ENCODE results near the gene ZFP57. TPM values are rescaled to one million over a fixed set of nuclear protein-coding genes. Genes with fewer than 3 reads are reported as not detected.

The ZFP57 gene
- total RNA-seq, 1 donor from 2014 or later = 1.6 TPM

DNA sequence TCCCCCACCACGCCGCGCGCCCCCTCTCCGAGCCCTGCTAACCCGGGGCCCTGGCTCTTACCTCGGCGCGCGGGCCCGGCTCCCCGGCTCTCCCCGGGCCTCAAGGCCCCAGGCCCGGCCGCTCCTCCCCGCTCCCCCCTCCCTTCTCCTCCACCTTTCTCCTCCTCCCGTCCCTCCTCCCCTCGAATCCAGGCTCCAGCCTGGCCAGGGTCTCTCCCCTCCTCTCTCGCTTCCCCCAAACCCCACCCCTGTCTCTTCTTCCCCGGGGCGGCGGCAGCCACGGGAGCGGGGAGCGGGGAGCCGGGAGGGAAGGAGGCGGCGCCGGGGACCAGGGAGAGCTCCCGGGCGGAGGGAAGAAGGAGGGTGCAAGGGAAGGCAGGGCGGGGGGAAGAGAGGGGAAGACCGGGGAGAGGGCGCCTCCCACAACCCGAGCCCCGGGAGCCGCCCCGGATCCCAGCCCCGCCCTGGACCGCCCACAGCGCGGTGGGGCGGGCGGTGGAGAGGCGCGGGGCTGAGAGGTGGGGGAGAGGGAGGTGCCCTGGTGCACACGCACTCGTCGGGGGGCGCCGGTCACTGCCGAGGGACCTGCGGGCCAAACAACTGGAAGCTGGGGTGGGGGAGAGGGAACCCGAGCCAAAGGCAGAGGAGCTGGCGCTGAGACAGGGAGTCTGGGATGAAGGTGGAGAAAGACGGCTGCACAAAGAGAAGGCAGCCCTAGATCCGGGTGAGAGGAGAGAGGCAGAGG, 48.0 kb downstream of the ZFP57 start, which contains the start of gene GABBR1:
Gene GABBR1, minus strand, starts transcription at position 395 of the 745 bp plus-strand sequence. CDS start 798 bp downstream, outside the sequence.
- Histone ChIP-seq H3K4me3 (ENCODE audit: low read depth, low read length) (peak within 1 kb of the TSS; percentile 69), H3K27me3 (ENCODE audit: control insufficient read depth, insufficient read depth, low read length) (no peaks in the 10 kb centered on the region), H3K36me3 (ENCODE audit: control insufficient read depth, insufficient read depth, low read length) (no peaks in the 10 kb centered on the region)
- FAIRE-seq (no peak), DNase-seq (ENCODE audit: low read depth) (peak; percentile 69)
- TF ChIP-seq, protein P1, sequence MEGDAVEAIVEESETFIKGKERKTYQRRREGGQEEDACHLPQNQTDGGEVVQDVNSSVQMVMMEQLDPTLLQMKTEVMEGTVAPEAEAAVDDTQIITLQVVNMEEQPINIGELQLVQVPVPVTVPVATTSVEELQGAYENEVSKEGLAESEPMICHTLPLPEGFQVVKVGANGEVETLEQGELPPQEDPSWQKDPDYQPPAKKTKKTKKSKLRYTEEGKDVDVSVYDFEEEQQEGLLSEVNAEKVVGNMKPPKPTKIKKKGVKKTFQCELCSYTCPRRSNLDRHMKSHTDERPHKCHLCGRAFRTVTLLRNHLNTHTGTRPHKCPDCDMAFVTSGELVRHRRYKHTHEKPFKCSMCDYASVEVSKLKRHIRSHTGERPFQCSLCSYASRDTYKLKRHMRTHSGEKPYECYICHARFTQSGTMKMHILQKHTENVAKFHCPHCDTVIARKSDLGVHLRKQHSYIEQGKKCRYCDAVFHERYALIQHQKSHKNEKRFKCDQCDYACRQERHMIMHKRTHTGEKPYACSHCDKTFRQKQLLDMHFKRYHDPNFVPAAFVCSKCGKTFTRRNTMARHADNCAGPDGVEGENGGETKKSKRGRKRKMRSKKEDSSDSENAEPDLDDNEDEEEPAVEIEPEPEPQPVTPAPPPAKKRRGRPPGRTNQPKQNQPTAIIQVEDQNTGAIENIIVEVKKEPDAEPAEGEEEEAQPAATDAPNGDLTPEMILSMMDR (IDR thresholded peaks at IDR 0.05; ENCODE audit: insufficient read depth, low read length, severe bottlenecking) = no peak

DNA sequence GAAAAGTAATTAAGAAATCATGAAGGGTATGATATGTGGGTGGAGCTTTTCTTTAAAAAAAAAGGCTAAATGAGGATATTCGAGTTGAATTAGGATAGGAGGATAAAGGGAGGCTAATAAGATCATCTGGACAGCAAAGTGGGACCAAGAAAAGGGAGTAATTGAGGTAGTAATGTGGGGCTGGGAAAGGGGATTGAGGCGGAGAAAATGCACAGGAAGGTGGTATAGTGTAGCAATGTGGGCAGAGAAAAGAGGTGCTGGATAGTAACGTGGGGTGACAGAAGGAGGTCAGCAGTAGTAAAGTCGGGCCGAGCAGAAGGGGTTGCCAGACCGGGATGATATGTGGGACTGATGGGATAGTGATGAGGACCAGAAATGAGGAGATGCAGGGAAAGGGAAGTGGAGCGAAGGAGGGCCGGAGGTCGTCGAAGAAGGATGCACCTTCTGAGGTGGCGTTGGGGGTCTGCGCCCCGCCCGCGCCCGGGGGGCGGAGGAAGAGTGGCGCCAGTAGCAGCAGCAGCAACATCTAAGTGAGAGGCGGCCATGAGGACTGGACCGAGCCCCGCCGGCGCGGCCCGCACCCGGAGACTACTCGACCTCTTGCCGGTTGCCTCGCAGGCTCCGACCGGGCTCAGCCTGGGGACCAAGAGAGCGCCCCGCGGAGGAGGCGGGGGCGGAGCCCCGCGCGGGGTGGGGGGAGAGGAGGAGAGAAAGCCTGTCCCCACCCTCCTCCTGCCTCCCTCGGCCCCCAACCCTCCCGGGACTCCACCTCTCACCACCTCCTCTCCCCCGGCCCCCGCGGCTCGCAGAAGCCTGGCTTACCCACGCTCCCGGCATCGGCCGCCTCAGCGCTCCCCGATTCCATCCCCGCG, 48.9 kb downstream of the ZFP57 start:
- no peaks in the 10 kb centered on the region for H3K27me3 ChIP-seq (ENCODE audit: control insufficient read depth, insufficient read depth, low read length)
- TF ChIP-seq, protein P1 (IDR thresholded peaks at IDR 0.05; ENCODE audit: insufficient read depth, low read length, severe bottlenecking) = no peak
- no peaks in the 10 kb centered on the region for H3K36me3 ChIP-seq (ENCODE audit: control insufficient read depth, insufficient read depth, low read length)
- peak overlapping the region; percentile 69 for H3K4me3 ChIP-seq (ENCODE audit: low read depth, low read length)
- FAIRE-seq (no peak), DNase-seq (ENCODE audit: low read depth) (no peak)

DNA sequence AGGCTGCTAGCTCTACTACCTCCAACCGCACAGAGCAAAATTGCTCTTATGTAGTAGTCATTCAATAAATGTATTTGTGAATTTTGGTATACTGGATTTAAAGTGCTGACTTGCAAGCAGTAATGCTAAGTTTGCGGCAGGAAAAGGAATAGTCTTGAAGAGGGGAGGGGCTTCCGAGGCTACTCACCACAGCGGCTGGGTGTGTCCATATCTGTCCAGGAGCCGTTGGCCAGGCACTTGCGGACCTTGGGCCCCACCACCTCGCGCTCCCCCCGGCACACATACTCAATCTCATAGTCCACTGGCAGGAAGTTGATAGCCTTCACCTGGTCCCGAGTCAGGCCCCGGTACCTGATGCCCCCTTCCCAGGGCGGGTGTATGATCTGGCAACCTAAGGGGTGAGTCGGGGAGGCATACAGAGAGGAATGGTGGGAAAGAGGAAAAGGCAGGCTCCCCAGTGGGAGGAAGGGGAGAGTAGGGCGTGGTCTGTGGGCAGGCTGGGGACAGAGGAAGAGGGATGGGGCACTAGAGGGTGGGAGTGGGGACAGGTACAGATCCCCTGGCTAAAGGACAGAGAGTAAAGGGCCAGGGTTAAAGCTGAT, 49.6 kb downstream of the ZFP57 start:
- TF ChIP-seq, protein P1 (IDR thresholded peaks at IDR 0.05; ENCODE audit: insufficient read depth, low read length, severe bottlenecking) = no peak
- Histone ChIP-seq H3K36me3 (ENCODE audit: control insufficient read depth, insufficient read depth, low read length) (no peaks in the 10 kb centered on the region), H3K4me3 (ENCODE audit: low read depth, low read length) (no peak overlapping the region), H3K27me3 (ENCODE audit: control insufficient read depth, insufficient read depth, low read length) (no peaks in the 10 kb centered on the region)
- DNase-seq (ENCODE audit: low read depth) = no peak
- FAIRE-seq = no peak

DNA sequence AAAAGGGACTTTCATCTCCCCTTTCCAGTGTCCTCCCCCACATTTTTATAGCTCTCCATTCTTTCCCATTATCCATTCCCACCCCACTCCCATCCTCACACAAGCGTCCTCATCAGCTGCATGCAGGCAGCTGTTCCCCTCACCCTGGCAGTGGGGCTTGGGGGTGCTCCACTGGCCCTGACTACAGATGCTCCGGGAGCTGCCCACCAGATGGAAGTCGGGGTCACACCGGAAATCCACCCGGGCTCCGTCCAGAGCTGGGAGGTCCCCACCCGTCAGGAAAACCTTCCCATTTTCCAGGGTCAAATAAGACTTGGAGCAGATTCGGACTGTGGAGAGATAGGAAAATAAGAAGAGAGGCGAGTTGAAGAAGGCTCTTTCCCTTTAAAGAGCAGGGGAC, 50.6 kb downstream of the ZFP57 start:
- H3K4me3 ChIP-seq (ENCODE audit: low read depth, low read length) = no peak overlapping the region
- FAIRE-seq = no peak
- no peaks in the 10 kb centered on the region for H3K36me3 ChIP-seq (ENCODE audit: control insufficient read depth, insufficient read depth, low read length)
- TF ChIP-seq, protein P1 (IDR thresholded peaks at IDR 0.05; ENCODE audit: insufficient read depth, low read length, severe bottlenecking) = no peak
- H3K27me3 ChIP-seq (ENCODE audit: control insufficient read depth, insufficient read depth, low read length) = no peaks in the 10 kb centered on the region
- DNase-seq (ENCODE audit: low read depth) = no peak

DNA sequence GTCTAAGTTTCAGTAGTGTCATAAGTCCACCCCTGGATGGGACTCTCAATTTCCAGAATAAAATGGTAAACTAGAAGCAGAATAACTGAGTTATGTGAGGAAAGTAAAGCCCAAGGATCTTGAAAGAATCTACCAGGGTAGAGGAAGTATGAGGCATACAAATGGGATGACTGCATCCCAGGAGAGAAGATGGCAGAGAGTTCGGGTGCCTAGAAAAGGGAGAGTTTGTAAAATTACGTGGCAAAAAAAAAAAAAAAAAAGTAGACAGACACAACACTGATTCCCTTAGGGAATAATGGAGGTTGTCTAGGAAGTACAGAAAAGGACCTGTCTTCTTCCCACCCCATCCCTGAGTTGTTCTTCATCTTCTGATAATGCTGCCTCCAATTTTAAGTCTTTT, 51.4 kb downstream of the ZFP57 start:
- TF ChIP-seq, protein P1 (IDR thresholded peaks at IDR 0.05; ENCODE audit: insufficient read depth, low read length, severe bottlenecking) = no peak
- Histone ChIP-seq H3K36me3 (ENCODE audit: control insufficient read depth, insufficient read depth, low read length) (no peaks in the 10 kb centered on the region), H3K4me3 (ENCODE audit: low read depth, low read length) (no peak overlapping the region), H3K27me3 (ENCODE audit: control insufficient read depth, insufficient read depth, low read length) (no peaks in the 10 kb centered on the region)
- FAIRE-seq (no peak), DNase-seq (ENCODE audit: low read depth) (no peak)
